IMR-90 (cell line): ENCODE results near the gene SLC39A11.

Experiments used
- CEBPB ChIP-seq: IDR thresholded peaks from 2 replicates; pipeline ENCODE4 v1.6.1; 2012; ENCODE audit warnings: low read depth, low read length, improper control_type of control experiment
- MAFK ChIP-seq: IDR thresholded peaks from 2 replicates; pipeline ENCODE4 v1.6.1; 2012; ENCODE audit warnings: low read depth, low read length, improper control_type of control experiment
- MXI1 ChIP-seq: IDR thresholded peaks from 2 replicates; pipeline ENCODE4 v1.6.1; 2012; ENCODE audit warnings: low read depth, mild to moderate bottlenecking, low read length, moderate library complexity, borderline replicate concordance
- NFE2L2 ChIP-seq: fragments of 150-350 bp; IDR thresholded peaks from 2 replicates; pipeline ENCODE4 v1.6.1; 2016; ENCODE audit warnings: low read depth, mild to moderate bottlenecking, low read length
- POLR2A ChIP-seq: IDR thresholded peaks from 2 replicates; pipeline ENCODE4 v1.6.1; 2012; ENCODE audit warnings: mild to moderate bottlenecking, low read depth, low read length
- RAD21 ChIP-seq: IDR thresholded peaks from 2 replicates; pipeline ENCODE4 v1.6.1; 2012; ENCODE audit warnings: low read length, improper control_type of control experiment
- RFX5 ChIP-seq: IDR thresholded peaks from 2 replicates; pipeline ENCODE4 v1.8.0; 2012; ENCODE audit warnings: low read depth, mild to moderate bottlenecking, low read length, moderate library complexity
- SMC3 ChIP-seq: fragments of 150-350 bp; IDR thresholded peaks from 2 replicates; pipeline ENCODE4 v1.6.1; 2016; ENCODE audit warnings: low read depth, mild to moderate bottlenecking, antibody characterized with exemption, low read length, moderate library complexity
- USF2 ChIP-seq: fragments of 150-350 bp; IDR thresholded peaks from 2 replicates; pipeline ENCODE4 v1.6.1; 2017; ENCODE audit warnings: mild to moderate bottlenecking, antibody characterized with exemption, low read length, low read depth
- TF ChIP-seq, protein P1 (sequence below): conservative IDR thresholded peaks from 2 replicates; pipeline ENCODE4 v1.5.1; 2012; ENCODE audit warnings: mild to moderate bottlenecking, low read depth, low read length, improper control_type of control experiment
- TF ChIP-seq, protein P2 (sequence below): fragments of 150-350 bp; IDR thresholded peaks from 2 replicates; pipeline ENCODE4 v1.6.1; 2016; ENCODE audit warnings: low read depth, mild to moderate bottlenecking, low read length, moderate library complexity, borderline replicate concordance

- TF ChIP-seq, protein P1, sequence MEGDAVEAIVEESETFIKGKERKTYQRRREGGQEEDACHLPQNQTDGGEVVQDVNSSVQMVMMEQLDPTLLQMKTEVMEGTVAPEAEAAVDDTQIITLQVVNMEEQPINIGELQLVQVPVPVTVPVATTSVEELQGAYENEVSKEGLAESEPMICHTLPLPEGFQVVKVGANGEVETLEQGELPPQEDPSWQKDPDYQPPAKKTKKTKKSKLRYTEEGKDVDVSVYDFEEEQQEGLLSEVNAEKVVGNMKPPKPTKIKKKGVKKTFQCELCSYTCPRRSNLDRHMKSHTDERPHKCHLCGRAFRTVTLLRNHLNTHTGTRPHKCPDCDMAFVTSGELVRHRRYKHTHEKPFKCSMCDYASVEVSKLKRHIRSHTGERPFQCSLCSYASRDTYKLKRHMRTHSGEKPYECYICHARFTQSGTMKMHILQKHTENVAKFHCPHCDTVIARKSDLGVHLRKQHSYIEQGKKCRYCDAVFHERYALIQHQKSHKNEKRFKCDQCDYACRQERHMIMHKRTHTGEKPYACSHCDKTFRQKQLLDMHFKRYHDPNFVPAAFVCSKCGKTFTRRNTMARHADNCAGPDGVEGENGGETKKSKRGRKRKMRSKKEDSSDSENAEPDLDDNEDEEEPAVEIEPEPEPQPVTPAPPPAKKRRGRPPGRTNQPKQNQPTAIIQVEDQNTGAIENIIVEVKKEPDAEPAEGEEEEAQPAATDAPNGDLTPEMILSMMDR: no peak
- TF ChIP-seq RAD21 (no peak), POLR2A (no peak), CEBPB (no peak), USF2 (no peak), MAFK (no peak), RFX5 (no peak), MXI1 (no peak), NFE2L2 (no peak), SMC3 (no peak)
- TF ChIP-seq, protein P2, sequence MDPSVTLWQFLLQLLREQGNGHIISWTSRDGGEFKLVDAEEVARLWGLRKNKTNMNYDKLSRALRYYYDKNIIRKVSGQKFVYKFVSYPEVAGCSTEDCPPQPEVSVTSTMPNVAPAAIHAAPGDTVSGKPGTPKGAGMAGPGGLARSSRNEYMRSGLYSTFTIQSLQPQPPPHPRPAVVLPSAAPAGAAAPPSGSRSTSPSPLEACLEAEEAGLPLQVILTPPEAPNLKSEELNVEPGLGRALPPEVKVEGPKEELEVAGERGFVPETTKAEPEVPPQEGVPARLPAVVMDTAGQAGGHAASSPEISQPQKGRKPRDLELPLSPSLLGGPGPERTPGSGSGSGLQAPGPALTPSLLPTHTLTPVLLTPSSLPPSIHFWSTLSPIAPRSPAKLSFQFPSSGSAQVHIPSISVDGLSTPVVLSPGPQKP: no peak
Observed at GRCh38 chr17:73048170-73048569, 44.3 kb downstream of the SLC39A11 start.
